Stimulated activated CD8-positive, alpha-beta memory T cell treated with anti-CD3 and anti-CD28 coated beads, Interleukin-12 subunit alpha, Interleukin-12 subunit beta, amount 100 ng/mL, for 24 hours (primary cell): ENCODE data around the gene DCDC1.

Experiments used
- DNase-seq: peaks from one replicate; pipeline ENCODE4 v3.0.0-alpha.2; 2020; ENCODE audit errors: extremely low read depth

Gene DCDC1

GRCh38 chr11:31106968-31107576 lies 262.5 kb downstream of the DCDC1 start:
- DNase-seq, result no peak

GRCh38 chr11:31106326-31106725 lies 263.2 kb downstream of the DCDC1 start:
- no peak for DNase-seq

- no peak for DNase-seq
Measured at GRCh38 chr11:31102875-31103274, 266.7 kb downstream of the DCDC1 start.

- no peak for DNase-seq
Measured at GRCh38 chr11:31102316-31102715, 267.2 kb downstream of the DCDC1 start.

GRCh38 chr11:31096191-31096805 lies 273.2 kb downstream of the DCDC1 start:
- DNase-seq, result no peak

- no peak for DNase-seq
Measured at GRCh38 chr11:31092638-31093037, 276.9 kb downstream of the DCDC1 start.

- no peak for DNase-seq
Measured at GRCh38 chr11:31089117-31089516, 280.4 kb downstream of the DCDC1 start.

GRCh38 chr11:31069447-31070205 lies 299.9 kb downstream of the DCDC1 start:
- DNase-seq, result no peak

GRCh38 chr11:31060880-31061279 lies 308.7 kb downstream of the DCDC1 start:
- DNase-seq, result no peak

GRCh38 chr11:31059529-31059928 lies 310.0 kb downstream of the DCDC1 start:
- DNase-seq, result no peak

- DNase-seq, result no peak
Measured at GRCh38 chr11:31050061-31050765, 319.3 kb downstream of the DCDC1 start.

- DNase-seq, result no peak
Measured at GRCh38 chr11:31045335-31045734, 324.2 kb downstream of the DCDC1 start.

GRCh38 chr11:31030138-31030792 lies 339.3 kb downstream of the DCDC1 start:
- no peak for DNase-seq

- DNase-seq, result no peak
Measured at GRCh38 chr11:31026315-31026714, 343.2 kb downstream of the DCDC1 start.

- DNase-seq, result no peak
Measured at GRCh38 chr11:31022080-31022479, 347.5 kb downstream of the DCDC1 start.

- DNase-seq, result no peak
Measured at GRCh38 chr11:31019786-31020185, 349.8 kb downstream of the DCDC1 start.

GRCh38 chr11:31005202-31005601 lies 364.3 kb downstream of the DCDC1 start:
- no peak for DNase-seq

- DNase-seq, result no peak
Measured at GRCh38 chr11:31001427-31001826, 368.1 kb downstream of the DCDC1 start.

- no peak for DNase-seq
Measured at GRCh38 chr11:31000381-31000780, 369.2 kb downstream of the DCDC1 start.

GRCh38 chr11:30992513-30992849 lies 377.1 kb downstream of the DCDC1 start:
- DNase-seq, result no peak

GRCh38 chr11:30991802-30992512 lies 377.6 kb downstream of the DCDC1 start:
- no peak for DNase-seq
